ENCODE data around the gene SERPIND1.

SERPIND1 gene

DNA sequence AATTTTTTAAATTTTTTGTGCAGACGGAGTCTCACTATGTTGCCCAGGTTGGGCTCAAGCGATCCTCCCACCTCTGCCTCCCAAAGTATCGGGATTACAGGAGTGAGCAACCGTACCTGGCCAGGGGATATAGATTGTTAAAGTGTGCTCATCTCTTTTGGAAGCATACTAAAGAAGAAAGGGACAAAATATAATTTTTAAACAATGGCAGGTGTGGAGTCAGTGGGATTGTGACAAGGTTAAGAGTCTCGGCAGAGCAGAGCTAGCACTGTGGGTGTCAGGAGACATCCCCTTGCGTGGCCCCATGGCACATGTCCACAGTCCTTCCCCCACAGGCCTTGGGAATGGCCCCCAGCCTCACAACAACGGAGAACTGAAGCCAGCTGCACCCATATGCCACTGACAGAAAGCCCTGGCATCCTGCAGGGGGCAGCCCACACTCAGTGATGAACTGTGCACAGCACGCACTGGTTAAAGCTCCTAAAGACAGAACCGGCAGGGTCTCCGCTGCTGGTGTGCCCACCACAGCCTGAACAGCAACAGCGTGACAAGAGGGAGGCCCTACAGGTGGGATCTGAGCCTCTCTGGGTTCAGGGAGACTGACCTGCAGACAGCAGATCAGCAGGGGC is 29.9 kb downstream of the SERPIND1 start:
- H3K9ac ChIP-seq, result no peak overlapping the region
- no peaks in the 10 kb centered on the region for H4K20me1 ChIP-seq (ENCODE audit: insufficient read depth)
- no peak overlapping the region for H3K27ac ChIP-seq
- no peaks in the 10 kb centered on the region for H3K36me3 ChIP-seq (ENCODE audit: insufficient read depth)
- H3K79me2 ChIP-seq (ENCODE audit: insufficient read depth, low read depth), result no peaks in the 10 kb centered on the region
- no peak overlapping the region for H2AFZ ChIP-seq (ENCODE audit: low read depth)
- H3K27me3 ChIP-seq (ENCODE audit: insufficient read depth, low read depth), result no peaks in the 10 kb centered on the region
- H3K4me2 ChIP-seq, result no peak overlapping the region
- TF ChIP-seq CTCF (conservative IDR thresholded peaks at IDR 0.05; ENCODE audit: low read depth, low read length), result peak; percentile 71
- H3K4me1 ChIP-seq (ENCODE audit: low read depth, poor library complexity, severe bottlenecking), result no peaks in the 10 kb centered on the region
- no peak overlapping the region for H3K4me3 ChIP-seq (IDR thresholded peaks at IDR 0.05; ENCODE audit: insufficient read depth, low read depth, low read length)

- H3K27me3 ChIP-seq (ENCODE audit: insufficient read depth, low read depth), result no peaks in the 10 kb centered on the region
- TF ChIP-seq CTCF (conservative IDR thresholded peaks at IDR 0.05; ENCODE audit: low read depth, low read length), result no peak
- H3K4me1 ChIP-seq (ENCODE audit: low read depth, poor library complexity, severe bottlenecking), result no peaks in the 10 kb centered on the region
- no peaks in the 10 kb centered on the region for H3K79me2 ChIP-seq (ENCODE audit: insufficient read depth, low read depth)
- no peaks in the 10 kb centered on the region for H3K36me3 ChIP-seq (ENCODE audit: insufficient read depth)
- no peak overlapping the region for H3K9ac ChIP-seq
- no peak overlapping the region for H3K27ac ChIP-seq
- no peak overlapping the region for H3K4me3 ChIP-seq (IDR thresholded peaks at IDR 0.05; ENCODE audit: insufficient read depth, low read depth, low read length)
- H2AFZ ChIP-seq (ENCODE audit: low read depth), result no peak overlapping the region
- H4K20me1 ChIP-seq (ENCODE audit: insufficient read depth), result no peaks in the 10 kb centered on the region
- H3K4me2 ChIP-seq, result no peak overlapping the region
These were observed 30.7 kb downstream of the SERPIND1 start for GRCh38 chr22:20804650-20805049.

- Histone ChIP-seq H3K36me3 (ENCODE audit: insufficient read depth) (no peaks in the 10 kb centered on the region), H3K27ac (no peak overlapping the region), H4K20me1 (ENCODE audit: insufficient read depth) (no peaks in the 10 kb centered on the region)
These were observed 32.1 kb downstream of the SERPIND1 start for GRCh38 chr22:20805972-20806471.

GRCh38 chr22:20807315-20807752 is 33.4 kb downstream of the SERPIND1 start:
- H3K4me2 ChIP-seq, result no peak overlapping the region
- no peak overlapping the region for H3K27ac ChIP-seq
- H3K36me3 ChIP-seq (ENCODE audit: insufficient read depth), result no peaks in the 10 kb centered on the region

More at GRCh38 chr22:20805972-20806471, 32.1 kb downstream of the SERPIND1 start:
- no peak overlapping the region for H3K4me2 ChIP-seq
- no peak for TF ChIP-seq CTCF (conservative IDR thresholded peaks at IDR 0.05; ENCODE audit: low read depth, low read length)
- H3K27me3 ChIP-seq (ENCODE audit: insufficient read depth, low read depth), result no peaks in the 10 kb centered on the region
- H3K4me1 ChIP-seq (ENCODE audit: low read depth, poor library complexity, severe bottlenecking), result no peaks in the 10 kb centered on the region
- no peak overlapping the region for H3K4me3 ChIP-seq (IDR thresholded peaks at IDR 0.05; ENCODE audit: insufficient read depth, low read depth, low read length)
- H3K9ac ChIP-seq, result no peak overlapping the region
- no peaks in the 10 kb centered on the region for H3K79me2 ChIP-seq (ENCODE audit: insufficient read depth, low read depth)
- no peak overlapping the region for H2AFZ ChIP-seq (ENCODE audit: low read depth)

More at GRCh38 chr22:20807315-20807752, 33.4 kb downstream of the SERPIND1 start:
- Histone ChIP-seq H3K4me1 (ENCODE audit: low read depth, poor library complexity, severe bottlenecking) (no peaks in the 10 kb centered on the region), H2AFZ (ENCODE audit: low read depth) (no peak overlapping the region), H3K9ac (no peak overlapping the region), H3K4me3 (IDR thresholded peaks at IDR 0.05; ENCODE audit: insufficient read depth, low read depth, low read length) (no peak overlapping the region), H3K79me2 (ENCODE audit: insufficient read depth, low read depth) (no peaks in the 10 kb centered on the region), H3K27me3 (ENCODE audit: insufficient read depth, low read depth) (no peaks in the 10 kb centered on the region), H4K20me1 (ENCODE audit: insufficient read depth) (no peaks in the 10 kb centered on the region)
- no peak for TF ChIP-seq CTCF (conservative IDR thresholded peaks at IDR 0.05; ENCODE audit: low read depth, low read length)
